ENCODE results near the gene SPEG. TPM values are rescaled to one million over a fixed set of nuclear protein-coding genes. Genes with fewer than 3 reads are reported as not detected.

The SPEG gene
- total and polyA plus RNA-seq, 2 of the 8 experiments (the other 6 are each of a cell fraction or from before 2014, with no cell fraction given) = 19.9 to 32.0 TPM

DNA sequence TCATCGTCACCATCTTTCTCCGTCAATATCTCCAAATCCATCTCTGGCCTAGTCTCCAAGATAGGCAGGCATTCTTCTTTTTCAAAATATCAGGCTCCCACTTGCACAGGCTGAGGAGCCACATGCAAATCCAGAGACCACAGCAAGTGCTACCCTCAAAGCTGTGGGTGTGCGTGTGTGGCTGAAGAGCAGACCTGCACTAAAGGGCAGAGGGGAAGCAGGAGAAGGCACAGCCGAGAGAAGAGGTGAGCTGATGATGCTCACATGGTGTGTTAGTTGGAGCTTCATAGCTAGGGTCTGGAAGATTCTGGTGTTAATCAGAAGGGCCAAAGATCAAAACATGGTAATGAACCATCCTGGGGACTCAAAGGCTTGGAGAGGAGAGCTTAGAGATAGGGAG lies 3.8 kb downstream of the SPEG start (continued):
- TF ChIP-seq CHD2 (IDR thresholded peaks at IDR 0.05; ENCODE audit: low read length) = no peak
- no peak for TF ChIP-seq HDAC2 (IDR thresholded peaks at IDR 0.05; ENCODE audit: borderline replicate concordance in 1 of 2, low read depth in 2 of 2, low read length in 2 of 2)
